ENCODE data around the gene RNH1. TPM values are rescaled to one million over a fixed set of nuclear protein-coding genes. Genes with fewer than 3 reads are reported as not detected.

RNH1 gene
- total RNA-seq: 100 to 1,000 TPM; 191 to 259 (median 231) TPM

GRCh38 chr11:506995-507726 is at the start of gene RNH1:
RNH1 (minus strand) TSS chr11:507242; CDS start chr11:502162, 5,080 bp downstream.
- Histone ChIP-seq H3K27ac (peak within 1 kb of the TSS; percentile 97 to 99 (median 97)), H3K27me3 (no peaks in the 10 kb centered on the region), H3K4me3 (replicated peaks in 1 of 3) (peak within 1 kb of the TSS; percentile 77 to 94 (median 89)), H3K9me3 (no peaks in the 10 kb centered on the region), H3K36me3 (peaks cover 5 to 6% of the 10 kb centered on the region in 2 donors), H3K4me1 (peaks cover 31 to 44% of the 10 kb centered on the region in 2 donors)
- DNase-seq: peak; percentile 97
- TF ChIP-seq POLR2A (IDR thresholded peaks at IDR 0.05) (peak in 1 of 2 donors; percentile 70), CTCF (IDR thresholded peaks at IDR 0.05) (no peak)
- 0% methylated on average over 15 of the region's 93 CpGs; no CpG with 5 or more reads in 1 of the 2 donors for WGBS, 2 donors
- intact Hi-C loops (cut with DNase I): loop anchor here (10.0 kb wide), 1 partner anchor 302 kb away; the partner anchor contains the start of genes BET1L and RIC8A

GRCh38 chr11:555780-556661 is 49.0 kb upstream of the RNH1 start:
- Histone ChIP-seq H3K4me3 (replicated peaks in 1 of 3) (peak overlapping the region in 1 of 3 donors; percentile 37), H3K9me3 (no peaks in the 10 kb centered on the region), H3K4me1 (peaks cover 20 to 33% of the 10 kb centered on the region in 2 donors), H3K27ac (no peak overlapping the region), H3K36me3 (no peaks in the 10 kb centered on the region), H3K27me3 (no peaks in the 10 kb centered on the region)
- WGBS, 2 donors: 33 to 36% methylated on average over 3 to 4 of the region's 104 CpGs
- intact Hi-C loops (cut with DNase I): no loop called here
- peak; percentile 39 to 40 for DNase-seq
- TF ChIP-seq CTCF (IDR thresholded peaks at IDR 0.05): no peak
- TF ChIP-seq POLR2A (IDR thresholded peaks at IDR 0.05): no peak

GRCh38 chr11:555227-555779 is 48.3 kb upstream of the RNH1 start:
- Histone ChIP-seq H3K9me3 (no peaks in the 10 kb centered on the region), H3K4me1 (peaks cover 18 to 32% of the 10 kb centered on the region in 2 donors), H3K27me3 (no peaks in the 10 kb centered on the region), H3K36me3 (no peaks in the 10 kb centered on the region), H3K4me3 (replicated peaks in 1 of 3) (peak overlapping the region in 2 of 3 donors; percentile 25 to 37), H3K27ac (no peak overlapping the region)
- WGBS, 2 donors: 0 to 4% methylated on average over 5 to 14 of the region's 57 CpGs
- TF ChIP-seq CTCF (IDR thresholded peaks at IDR 0.05) (peak in 3 of 6 experiments; percentile 6 to 37 (median 8)), POLR2A (IDR thresholded peaks at IDR 0.05) (no peak)
- peak in 1 of 2 donors; percentile 28 for DNase-seq
- intact Hi-C loops (cut with DNase I): no loop called here

- TF ChIP-seq CTCF (IDR thresholded peaks at IDR 0.05) (peak; percentile 17 to 74 (median 60)), POLR2A (IDR thresholded peaks at IDR 0.05) (no peak)
- whole genome bisulfite sequencing, 2 donors: 6 to 9% methylated on average over 13 to 27 of the region's 60 CpGs
- Histone ChIP-seq H3K9me3 (no peaks in the 10 kb centered on the region), H3K27me3 (no peaks in the 10 kb centered on the region), H3K36me3 (no peaks in the 10 kb centered on the region), H3K4me3 (replicated peaks in 1 of 3) (peak overlapping the region in 1 of 3 donors; percentile 37), H3K4me1 (peaks cover 13 to 25% of the 10 kb centered on the region in 2 donors), H3K27ac (no peak overlapping the region)
- peak; percentile 71 to 82 for DNase-seq
- intact Hi-C loops (cut with DNase I): loop anchor here (5.0 kb wide), 1 partner anchor 173 kb away; no protein-coding TSS in a partner anchor
Observed at GRCh38 chr11:554428-555226, 47.6 kb upstream of the RNH1 start.

Measured in thyroid gland (tissue), 4 donors.